Esophagus squamous epithelium (tissue), 4 donors: ENCODE results near the gene APBB3.

Experiments
- POLR2A ChIP-seq, 4 donors: fragments of 450-650 bp; IDR thresholded peaks; one replicate each; pipeline ENCODE4 v1.6.1; 2017; ENCODE audit warnings: antibody characterized with exemption in 4 of 4, mild to moderate bottlenecking in 4 of 4, moderate library complexity in 3 of 4
- TF ChIP-seq, protein P1 (sequence below), 6 experiments: fragments of 450-650 bp in 4 of 6; fragments of 200-600 bp in 2 of 6; sonication (generic) in 2 of 6; IDR thresholded peaks; one replicate each; pipeline ENCODE4 v1.5.1; 2016 to 2019; ENCODE audit warnings: antibody characterized with exemption in 6 of 6, mild to moderate bottlenecking in 4 of 6, moderate library complexity in 4 of 6

GRCh38 chr5:140550147-140551079 lies 14.0 kb downstream of the APBB3 start:
- TF ChIP-seq, protein P1, sequence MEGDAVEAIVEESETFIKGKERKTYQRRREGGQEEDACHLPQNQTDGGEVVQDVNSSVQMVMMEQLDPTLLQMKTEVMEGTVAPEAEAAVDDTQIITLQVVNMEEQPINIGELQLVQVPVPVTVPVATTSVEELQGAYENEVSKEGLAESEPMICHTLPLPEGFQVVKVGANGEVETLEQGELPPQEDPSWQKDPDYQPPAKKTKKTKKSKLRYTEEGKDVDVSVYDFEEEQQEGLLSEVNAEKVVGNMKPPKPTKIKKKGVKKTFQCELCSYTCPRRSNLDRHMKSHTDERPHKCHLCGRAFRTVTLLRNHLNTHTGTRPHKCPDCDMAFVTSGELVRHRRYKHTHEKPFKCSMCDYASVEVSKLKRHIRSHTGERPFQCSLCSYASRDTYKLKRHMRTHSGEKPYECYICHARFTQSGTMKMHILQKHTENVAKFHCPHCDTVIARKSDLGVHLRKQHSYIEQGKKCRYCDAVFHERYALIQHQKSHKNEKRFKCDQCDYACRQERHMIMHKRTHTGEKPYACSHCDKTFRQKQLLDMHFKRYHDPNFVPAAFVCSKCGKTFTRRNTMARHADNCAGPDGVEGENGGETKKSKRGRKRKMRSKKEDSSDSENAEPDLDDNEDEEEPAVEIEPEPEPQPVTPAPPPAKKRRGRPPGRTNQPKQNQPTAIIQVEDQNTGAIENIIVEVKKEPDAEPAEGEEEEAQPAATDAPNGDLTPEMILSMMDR (IDR thresholded peaks at IDR 0.05): no peak
- TF ChIP-seq POLR2A (IDR thresholded peaks at IDR 0.05): no peak
